LHCN-M2 (cell line): ENCODE measurements around the gene TCF20. TPM values are rescaled to one million over a fixed set of nuclear protein-coding genes. Genes with fewer than 3 reads are reported as not detected.

Source experiments
- DNase-seq: peaks from one replicate; pipeline ENCODE4 v3.0.0-alpha.2; 2012; ENCODE audit warnings: low read depth
- total RNA-seq: library from RNA; depleted of rRNA; stranded (reverse); fragments of >200 nt; gene quantifications from 2 replicates; pipeline ENCODE4 v1.2.3, GENCODE V29; 2014

The TCF20 gene
- total RNA-seq, 1 experiment from 2014 or later: 18.1 TPM

DNA sequence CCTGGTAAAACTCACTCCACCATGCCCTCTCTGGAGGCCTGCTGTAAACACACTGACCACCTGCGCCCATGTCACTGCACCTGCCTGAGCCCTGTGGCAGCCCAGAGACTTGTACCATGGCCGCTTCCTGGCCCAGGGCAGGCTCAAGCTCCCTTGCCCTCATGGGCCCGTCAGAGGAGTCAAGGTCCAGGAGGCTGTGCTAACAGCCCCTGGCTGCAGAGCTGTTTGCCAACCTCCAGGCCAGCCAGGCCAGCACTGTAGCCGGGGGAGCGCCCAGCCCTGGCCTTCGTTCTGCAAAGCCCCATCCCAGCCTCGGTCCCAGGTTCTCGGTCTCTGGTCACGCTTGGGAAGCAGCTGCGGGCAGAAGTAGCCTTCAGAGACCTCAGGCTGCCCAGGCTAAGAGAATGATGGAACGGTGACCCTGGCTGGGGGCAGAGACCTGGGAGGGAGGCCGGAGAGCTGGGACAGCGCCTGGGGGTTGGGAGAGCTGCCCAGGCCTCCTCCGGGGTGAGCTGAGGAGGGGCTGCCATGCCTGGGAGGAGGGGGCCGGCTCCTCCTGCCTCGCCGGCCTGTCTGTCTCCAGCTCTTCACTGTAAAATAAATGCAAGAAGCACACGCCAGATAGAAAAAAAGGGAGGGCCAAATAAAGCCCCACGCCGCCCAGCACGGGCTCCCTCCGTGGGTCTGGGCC, 11.9 kb upstream of the TCF20 start:
- DNase-seq: no peak

GRCh38 chr22:42281706-42282251, 11.3 kb upstream of the TCF20 start:
- no peak for DNase-seq

GRCh38 chr22:42281284-42281683, 10.8 kb upstream of the TCF20 start:
- no peak for DNase-seq

- DNase-seq: no peak
Observed at GRCh38 chr22:42280836-42281235, 10.4 kb upstream of the TCF20 start.

DNA sequence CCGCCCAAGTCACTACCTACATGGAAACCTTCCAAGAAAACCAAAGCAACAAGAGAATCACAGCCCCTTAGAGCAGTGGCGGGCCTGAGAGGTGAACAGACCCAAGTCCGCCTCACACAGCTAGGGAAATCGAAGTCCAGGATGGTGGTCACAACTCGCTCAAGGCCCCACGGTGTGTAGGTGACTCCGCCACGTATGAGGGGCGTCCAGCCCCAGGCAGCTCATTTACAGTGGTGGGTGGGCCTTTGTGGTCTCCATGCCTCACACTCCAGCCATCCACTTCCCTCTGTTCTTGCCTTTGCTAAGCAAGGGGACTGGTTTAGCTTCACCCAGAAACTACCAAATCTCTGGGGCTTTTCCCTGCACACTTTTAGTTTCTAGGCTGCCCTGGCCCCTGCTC, 9.7 kb upstream of the TCF20 start:
- no peak for DNase-seq

DNA sequence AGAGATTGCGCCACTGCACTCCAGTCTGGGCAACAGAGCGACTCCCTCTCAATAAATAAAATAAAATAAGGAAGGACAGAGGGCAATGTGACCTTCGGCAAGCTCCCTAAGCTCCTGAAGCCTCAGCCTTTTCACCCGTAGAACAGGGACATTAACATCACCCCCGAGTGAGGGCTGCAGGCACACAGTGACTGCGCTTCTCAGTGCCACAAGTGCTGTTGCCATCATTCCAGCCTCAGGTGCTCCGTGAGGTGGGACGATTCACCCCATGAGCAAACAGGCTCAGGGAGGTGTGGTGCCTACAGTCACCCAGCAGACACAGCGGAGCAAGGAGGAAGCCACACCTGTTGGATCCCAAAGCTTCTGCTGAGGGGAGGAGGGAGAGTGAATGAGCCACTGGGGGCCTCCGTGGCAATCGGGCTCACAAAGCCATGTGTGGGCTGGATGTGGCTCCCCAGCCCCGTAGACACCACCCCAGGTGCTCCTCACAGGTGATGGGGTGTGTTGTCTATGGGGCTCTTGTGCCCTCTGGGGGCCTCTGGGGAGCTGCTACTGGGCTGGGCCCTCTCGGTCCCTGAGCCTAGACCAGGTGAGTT, 9.1 kb upstream of the TCF20 start:
- no peak for DNase-seq

DNA sequence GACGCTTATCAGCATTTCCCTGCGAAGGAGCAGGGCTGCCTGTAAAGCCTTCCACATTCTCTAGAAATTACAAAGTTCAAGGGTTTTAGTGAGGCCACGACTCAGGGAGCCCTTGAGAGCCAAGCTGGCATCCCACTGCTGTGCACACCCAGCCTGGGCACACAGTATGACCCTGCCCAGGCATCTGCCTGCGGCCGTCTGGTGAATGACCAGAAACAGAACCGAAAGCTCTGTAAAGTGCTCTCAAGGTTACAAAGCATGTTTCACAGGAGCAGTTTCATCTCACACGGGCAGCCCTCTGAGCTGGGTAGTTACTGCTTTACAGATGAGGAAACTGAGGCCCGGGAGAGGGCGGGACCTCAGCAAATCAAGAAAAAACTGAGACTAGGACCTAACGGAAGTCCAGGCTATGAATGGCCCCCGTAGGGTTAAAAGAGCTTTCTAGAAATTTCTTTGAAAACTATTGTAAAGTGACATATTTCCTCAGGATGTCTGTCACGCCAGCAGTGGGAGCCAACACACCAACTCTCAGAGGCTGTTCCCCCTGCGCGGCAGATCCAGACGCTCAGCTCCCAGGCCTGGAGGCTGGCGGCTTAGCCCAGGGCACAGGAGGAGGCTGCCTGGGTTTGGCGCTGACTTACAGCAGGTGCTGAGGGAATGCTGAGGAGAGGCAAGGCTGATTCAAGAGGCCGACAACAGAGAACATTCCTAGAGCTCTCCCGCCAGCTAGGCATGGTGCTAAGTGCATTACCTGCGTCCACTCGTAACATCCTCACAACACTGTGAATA, 7.7 kb upstream of the TCF20 start:
- DNase-seq: peak; percentile 19

DNA sequence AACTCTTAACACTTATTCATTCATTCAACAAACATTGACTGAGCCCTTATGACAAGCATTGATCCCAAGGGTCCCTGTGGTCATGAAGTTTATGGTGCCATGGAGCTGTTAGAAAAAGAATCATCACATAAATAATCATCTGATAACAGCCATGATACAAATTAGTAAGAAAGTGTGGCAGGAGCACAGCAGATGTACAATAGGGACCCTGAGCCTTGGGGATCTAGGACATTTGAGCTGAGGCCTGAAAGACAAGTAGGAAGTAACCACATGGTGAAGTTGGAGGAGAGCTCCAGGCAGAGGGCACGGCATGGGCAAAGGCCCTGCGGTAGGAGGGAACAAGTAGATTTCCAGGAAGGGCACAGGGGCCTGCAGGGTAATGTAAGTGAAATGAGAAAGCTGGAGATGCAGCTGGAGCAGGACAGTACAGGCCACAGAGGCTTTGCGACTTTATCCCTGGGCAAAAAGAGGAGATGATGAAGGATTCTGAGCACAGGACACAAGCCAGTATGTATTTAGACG, 6.8 kb upstream of the TCF20 start:
- DNase-seq: no peak

GRCh38 chr22:42275970-42276369, 5.5 kb upstream of the TCF20 start:
- DNase-seq: no peak

GRCh38 chr22:42275176-42275575, 4.7 kb upstream of the TCF20 start:
- no peak for DNase-seq

GRCh38 chr22:42273855-42274451, 3.5 kb upstream of the TCF20 start:
- no peak for DNase-seq

GRCh38 chr22:42272431-42272999, 2.1 kb upstream of the TCF20 start:
- DNase-seq: no peak

- no peak for DNase-seq
Observed at GRCh38 chr22:42271906-42272305, 1.5 kb upstream of the TCF20 start.

GRCh38 chr22:42271191-42271813, 849 bp upstream of the TCF20 start:
- DNase-seq: no peak

- no peak for DNase-seq
Observed at GRCh38 chr22:42270176-42270509, 310 bp downstream of the TCF20 start.

- peak; percentile 8 for DNase-seq
Observed at GRCh38 chr22:42269432-42270175, 849 bp downstream of the TCF20 start.

DNA sequence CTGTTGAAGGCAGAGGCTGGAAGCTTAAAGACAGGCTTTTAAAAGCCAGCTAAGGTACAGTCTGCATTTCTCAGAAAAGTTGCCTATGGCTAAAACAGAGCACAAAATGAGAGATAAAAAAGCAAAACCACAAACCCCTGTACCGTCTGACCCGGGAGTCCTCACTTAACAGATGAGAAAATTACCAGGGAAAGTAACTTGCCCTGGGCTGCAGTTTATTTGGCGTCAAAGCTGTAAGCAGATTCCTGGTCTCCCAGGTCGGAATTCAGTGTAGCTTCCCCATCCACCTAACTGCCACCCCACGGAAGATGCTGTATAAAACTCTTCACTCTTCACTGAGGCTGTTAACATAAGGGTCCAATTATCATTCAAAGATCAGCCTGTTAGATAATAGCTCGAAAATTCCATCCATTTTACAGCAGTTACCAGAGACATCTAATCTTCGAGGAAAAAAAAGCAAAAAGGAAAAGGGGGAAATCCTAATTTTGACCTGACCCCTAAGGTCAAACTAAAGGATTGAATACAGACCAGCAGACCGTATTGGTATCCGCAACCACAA, 1.5 kb downstream of the TCF20 start:
- DNase-seq: no peak

GRCh38 chr22:42265321-42265720, 5.1 kb downstream of the TCF20 start:
- DNase-seq: no peak

DNA sequence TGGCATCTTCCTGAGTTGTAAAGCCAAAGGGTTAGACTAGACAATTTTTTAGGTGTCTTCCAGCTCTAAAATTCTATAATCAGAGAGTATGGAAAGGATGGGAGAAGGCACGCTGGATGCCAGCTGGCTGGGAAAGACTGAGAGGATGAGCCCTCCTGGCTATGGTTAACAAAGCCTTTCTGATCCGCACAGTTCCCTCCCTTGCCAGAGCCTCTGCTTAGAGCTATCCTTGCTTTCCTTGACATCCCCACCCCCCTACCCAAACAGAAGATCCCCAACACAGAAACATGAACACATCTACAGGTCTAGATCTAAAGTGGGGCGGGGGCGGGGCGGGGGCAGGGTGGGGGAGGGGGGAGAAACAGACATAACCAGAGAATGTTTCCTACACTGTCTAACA, 6.5 kb downstream of the TCF20 start:
- no peak for DNase-seq

- DNase-seq: no peak
Observed at GRCh38 chr22:42262964-42263363, 7.5 kb downstream of the TCF20 start.
